ENCODE results near the gene NEK3. TPM values are rescaled to one million over a fixed set of nuclear protein-coding genes. Genes with fewer than 3 reads are reported as not detected.
"Not testable (repeated sequence)": the region's sequence is repeated elsewhere in the genome, so short reads cannot be mapped to it uniquely, and the experiment has no call there.

The NEK3 gene
- total RNA-seq, 1 donor from 2014 or later, result 28.3 TPM

GRCh38 chr13:52165411-52165810, 6.0 kb upstream of the NEK3 start:
- H3K4me1 Mint-ChIP-seq (ENCODE audit: unreplicated experiment), result peaks cover 21% of the 10 kb centered on the region
- no peak for TF ChIP-seq CTCF (conservative IDR thresholded peaks at IDR 0.05)
- no peak overlapping the region for H3K4me3 Mint-ChIP-seq
- H3K27me3 Mint-ChIP-seq, result no peaks in the 10 kb centered on the region
- no peak for DNase-seq (ENCODE audit: extremely low spot score, unreplicated experiment)
- H3K36me3 Mint-ChIP-seq, result peaks cover 10% of the 10 kb centered on the region
- no peak overlapping the region for H3K27ac Mint-ChIP-seq
- H3K9me3 Mint-ChIP-seq, result no peaks in the 10 kb centered on the region

- no peak for DNase-seq (ENCODE audit: extremely low spot score, unreplicated experiment)
Measured at GRCh38 chr13:52164989-52165388, 5.6 kb upstream of the NEK3 start.

GRCh38 chr13:52163878-52164277, 4.5 kb upstream of the NEK3 start:
- not testable (repeated sequence) for H3K27ac Mint-ChIP-seq; H3K4me3 Mint-ChIP-seq; DNase-seq (ENCODE audit: extremely low spot score, unreplicated experiment); H3K27me3 Mint-ChIP-seq; H3K9me3 Mint-ChIP-seq
- Mint-ChIP-seq H3K36me3 (peaks cover 14% of the 10 kb centered on the region), H3K4me1 (ENCODE audit: unreplicated experiment) (peaks cover 27% of the 10 kb centered on the region)

More at GRCh38 chr13:52164989-52165388, 5.6 kb upstream of the NEK3 start:
- Mint-ChIP-seq H3K9me3 (no peaks in the 10 kb centered on the region), H3K4me1 (ENCODE audit: unreplicated experiment) (peaks cover 22% of the 10 kb centered on the region), H3K4me3 (no peak overlapping the region), H3K27me3 (no peaks in the 10 kb centered on the region), H3K27ac (no peak overlapping the region), H3K36me3 (peaks cover 10% of the 10 kb centered on the region)
- TF ChIP-seq CTCF (conservative IDR thresholded peaks at IDR 0.05), result no peak

- no peak for DNase-seq (ENCODE audit: extremely low spot score, unreplicated experiment)
- H3K4me1 Mint-ChIP-seq (ENCODE audit: unreplicated experiment), result peaks cover 39% of the 10 kb centered on the region
Measured at GRCh38 chr13:52162279-52163101, 3.1 kb upstream of the NEK3 start.

GRCh38 chr13:52161181-52161646, 1.8 kb upstream of the NEK3 start:
- Mint-ChIP-seq H3K27ac (peak overlapping the region; percentile 69), H3K27me3 (no peaks in the 10 kb centered on the region), H3K36me3 (peaks cover 11% of the 10 kb centered on the region), H3K4me1 (ENCODE audit: unreplicated experiment) (peaks cover 50% of the 10 kb centered on the region), H3K9me3 (no peaks in the 10 kb centered on the region), H3K4me3 (peak overlapping the region; percentile 46)
- no peak for DNase-seq (ENCODE audit: extremely low spot score, unreplicated experiment)
- no peak for TF ChIP-seq CTCF (conservative IDR thresholded peaks at IDR 0.05)

More at GRCh38 chr13:52162279-52163101, 3.1 kb upstream of the NEK3 start:
- peaks cover 14% of the 10 kb centered on the region for H3K36me3 Mint-ChIP-seq
- TF ChIP-seq CTCF (conservative IDR thresholded peaks at IDR 0.05), result no peak
- H3K27me3 Mint-ChIP-seq, result no peaks in the 10 kb centered on the region
- H3K27ac Mint-ChIP-seq, result peak overlapping the region; percentile 53
- H3K4me3 Mint-ChIP-seq, result peak overlapping the region; percentile 7
- no peaks in the 10 kb centered on the region for H3K9me3 Mint-ChIP-seq

GRCh38 chr13:52160506-52160905, 1.1 kb upstream of the NEK3 start:
- peak overlapping the region; percentile 46 for H3K4me3 Mint-ChIP-seq

More at GRCh38 chr13:52160506-52160905, 1.1 kb upstream of the NEK3 start:
- H3K27ac Mint-ChIP-seq, result peak overlapping the region; percentile 69
- H3K9me3 Mint-ChIP-seq, result no peaks in the 10 kb centered on the region
- H3K36me3 Mint-ChIP-seq, result peaks cover 10% of the 10 kb centered on the region
- no peak for TF ChIP-seq CTCF (conservative IDR thresholded peaks at IDR 0.05)
- no peaks in the 10 kb centered on the region for H3K27me3 Mint-ChIP-seq
- peaks cover 47% of the 10 kb centered on the region for H3K4me1 Mint-ChIP-seq (ENCODE audit: unreplicated experiment)
- DNase-seq (ENCODE audit: extremely low spot score, unreplicated experiment), result no peak

Measured in type B pancreatic cell (in vitro differentiated cells).